HepG2 (cell line): ENCODE measurements around the gene GPR26.

Experiments
- CHD2 ChIP-seq: IDR thresholded peaks from 2 replicates; pipeline ENCODE4 v1.6.1; 2011; ENCODE audit warnings: low read depth, low read length, improper control_type of control experiment
- CTCF ChIP-seq: sonication (generic); formaldehyde crosslinking; IDR thresholded peaks from 2 replicates; pipeline ENCODE4 v1.5.0; 2020; ENCODE audit warnings: mild to moderate bottlenecking, missing genetic modification reagents, moderate library complexity
- DPF2 ChIP-seq: sonication (generic); formaldehyde crosslinking; IDR thresholded peaks from 2 replicates; pipeline ENCODE4 v1.4.0; 2020; ENCODE audit warnings: mild to moderate bottlenecking, low read depth, missing genetic modification reagents, borderline replicate concordance
- FOXK2 ChIP-seq: fragments of 450-650 bp; IDR thresholded peaks from 2 replicates; pipeline ENCODE4 v1.6.1; 2016
- KDM5B ChIP-seq: sonication (generic); formaldehyde crosslinking; IDR thresholded peaks from 2 replicates; pipeline ENCODE4 v1.4.0; 2020; ENCODE audit warnings: missing genetic modification reagents, mild to moderate bottlenecking, borderline replicate concordance
- NFIC ChIP-seq: IDR thresholded peaks from 2 replicates; pipeline ENCODE4 v1.6.1; 2012; ENCODE audit warnings: mild to moderate bottlenecking, low read length, inconsistent platforms
- POLR2A ChIP-seq, 2 experiments: IDR thresholded peaks; 2 replicates each; pipeline ENCODE4 v1.6.1; 2011; ENCODE audit warnings: low read depth in 2 of 2, low read length in 2 of 2, mild to moderate bottlenecking in 1 of 2, moderate library complexity in 1 of 2; ENCODE audit not compliant: insufficient read depth in 1 of 2
- RXRA ChIP-seq: sonication (generic); formaldehyde crosslinking; IDR thresholded peaks from 2 replicates; pipeline ENCODE4 v1.5.1; 2020; ENCODE audit warnings: missing genetic modification reagents
- SALL2 ChIP-seq: sonication (generic); formaldehyde crosslinking; IDR thresholded peaks from 2 replicates; pipeline ENCODE4 v1.8.1; 2023; ENCODE audit warnings: mild to moderate bottlenecking, missing genetic modification reagents, inconsistent platforms
- SUZ12 ChIP-seq: fragments of 150-350 bp; IDR thresholded peaks from 2 replicates; pipeline ENCODE4 v1.6.1; 2014; ENCODE audit warnings: low read depth, low read length
- U2AF1 ChIP-seq: fragments of 200-400 bp; formaldehyde crosslinking; optimal IDR thresholded peaks from 2 replicates; pipeline ENCODE3; 2017; ENCODE audit warnings: mild to moderate bottlenecking, low read depth, low read length
- YY1 ChIP-seq: IDR thresholded peaks from 2 replicates; pipeline ENCODE4 v1.6.1; 2011; ENCODE audit warnings: low read length, low read depth, moderate library complexity, mild to moderate bottlenecking; ENCODE audit not compliant: insufficient read depth, insufficient replicate concordance
- ZNF737 ChIP-seq: sonication (generic); formaldehyde crosslinking; IDR thresholded peaks from 2 replicates; pipeline ENCODE4 v1.5.0; 2020; ENCODE audit warnings: missing genetic modification reagents, mild to moderate bottlenecking, borderline replicate concordance

GRCh38 chr10:123743441-123744223 is 77.5 kb downstream of the GPR26 start:
- TF ChIP-seq ZNF737 (no peak), DPF2 (CRISPR knock-in tag) (no peak), NFIC (no peak), U2AF1 (no peak), SALL2 (no peak), KDM5B (no peak), CTCF (CRISPR knock-in tag) (no peak), POLR2A (IDR thresholded peaks at IDR 0.05; ENCODE audit: insufficient read depth in 1 of 2, low read depth in 2 of 2, low read length in 2 of 2) (no peak), YY1 (no peak), CHD2 (no peak), RXRA (no peak), SUZ12 (no peak), FOXK2 (no peak)
